Measurements from ENCODE around the gene VAV2. TPM values are rescaled to one million over a fixed set of nuclear protein-coding genes. Genes with fewer than 3 reads are reported as not detected.

Gene VAV2
- total and polyA plus RNA-seq, 5 donors from 2014 or later: 0.24 to 0.67 (median 0.37) TPM; not detected in 1

GRCh38 chr9:133835262-133835901 is 156.7 kb downstream of the VAV2 start:
- no peak overlapping the region for H3K27ac ChIP-seq (ENCODE audit: insufficient read depth, low read length, poor library complexity, severe bottlenecking)
- no peaks in the 10 kb centered on the region for H3K4me1 ChIP-seq (ENCODE audit: control insufficient read depth, insufficient read depth, low read length, poor library complexity, severe bottlenecking)
- no peak overlapping the region for H3K4me3 Mint-ChIP-seq
- H3K36me3 Mint-ChIP-seq: no peaks in the 10 kb centered on the region
- no peaks in the 10 kb centered on the region for H3K9me3 Mint-ChIP-seq
- H3K36me3 ChIP-seq (ENCODE audit: control insufficient read depth, insufficient read depth, low read length): no peaks in the 10 kb centered on the region
- no peak for DNase-seq
- H3K9me3 ChIP-seq (ENCODE audit: control insufficient read depth in 2 of 2, low read length in 2 of 2): no peaks in the 10 kb centered on the region
- no peaks in the 10 kb centered on the region for H3K4me1 Mint-ChIP-seq
- no peak for ATAC-seq (ENCODE audit: low read depth in 2 of 2)
- H3K27me3 Mint-ChIP-seq: no peaks in the 10 kb centered on the region
- H3K27ac Mint-ChIP-seq: peak overlapping the region in 1 of 3 donors; percentile 73
- no peak overlapping the region for H3K4me3 ChIP-seq (ENCODE audit: low read depth, low read length)
- H3K27me3 ChIP-seq (ENCODE audit: control insufficient read depth, insufficient read depth, low read length): no peaks in the 10 kb centered on the region

- Mint-ChIP-seq H3K27me3 (no peaks in the 10 kb centered on the region), H3K36me3 (no peaks in the 10 kb centered on the region), H3K9me3 (no peaks in the 10 kb centered on the region), H3K27ac (no peak overlapping the region), H3K4me3 (no peak overlapping the region), H3K4me1 (no peaks in the 10 kb centered on the region)
- Histone ChIP-seq H3K27ac (ENCODE audit: insufficient read depth, low read length, poor library complexity, severe bottlenecking) (no peak overlapping the region), H3K36me3 (ENCODE audit: control insufficient read depth, insufficient read depth, low read length) (no peaks in the 10 kb centered on the region), H3K4me1 (ENCODE audit: control insufficient read depth, insufficient read depth, low read length, poor library complexity, severe bottlenecking) (no peaks in the 10 kb centered on the region), H3K9me3 (ENCODE audit: control insufficient read depth in 2 of 2, low read length in 2 of 2) (no peaks in the 10 kb centered on the region), H3K4me3 (ENCODE audit: low read depth, low read length) (no peak overlapping the region), H3K27me3 (ENCODE audit: control insufficient read depth, insufficient read depth, low read length) (no peaks in the 10 kb centered on the region)
- ATAC-seq (ENCODE audit: low read depth in 2 of 2) (no peak), DNase-seq (no peak)
Measured at GRCh38 chr9:133834080-133834976, 157.8 kb downstream of the VAV2 start.

DNA sequence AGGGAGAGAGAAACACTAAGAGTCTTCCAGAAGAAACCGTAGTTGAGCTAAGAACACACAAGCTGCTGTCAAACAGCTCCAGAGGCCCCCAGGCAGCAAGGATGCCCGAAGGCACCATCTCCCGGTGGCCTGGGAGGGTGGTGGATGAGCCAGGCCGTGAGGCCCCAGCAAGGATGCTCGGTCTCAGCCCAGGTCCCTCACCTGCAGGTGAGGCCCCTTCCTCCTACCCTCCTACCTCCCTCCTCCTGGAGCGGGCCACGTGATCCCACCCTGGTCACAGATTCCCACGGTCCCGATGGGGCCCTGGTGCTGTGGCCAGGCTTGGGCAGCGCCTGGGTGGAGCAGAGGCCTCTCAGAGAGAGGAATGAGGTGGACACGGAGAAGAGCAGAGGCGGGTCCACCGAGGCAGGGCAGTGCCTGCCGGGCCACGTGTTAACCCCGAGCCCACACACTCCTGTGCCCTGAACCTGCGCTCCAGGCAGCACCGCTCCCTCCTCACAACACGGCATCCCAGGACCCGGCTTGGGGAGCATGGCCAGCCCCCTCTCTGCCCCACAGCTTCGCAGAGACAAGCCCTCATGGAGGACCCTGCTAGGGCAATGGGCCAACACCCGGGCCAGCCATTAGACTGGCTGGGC is 158.6 kb downstream of the VAV2 start:
- no peak overlapping the region for H3K27ac Mint-ChIP-seq
- no peaks in the 10 kb centered on the region for H3K36me3 Mint-ChIP-seq
- H3K4me1 Mint-ChIP-seq: no peaks in the 10 kb centered on the region

DNA sequence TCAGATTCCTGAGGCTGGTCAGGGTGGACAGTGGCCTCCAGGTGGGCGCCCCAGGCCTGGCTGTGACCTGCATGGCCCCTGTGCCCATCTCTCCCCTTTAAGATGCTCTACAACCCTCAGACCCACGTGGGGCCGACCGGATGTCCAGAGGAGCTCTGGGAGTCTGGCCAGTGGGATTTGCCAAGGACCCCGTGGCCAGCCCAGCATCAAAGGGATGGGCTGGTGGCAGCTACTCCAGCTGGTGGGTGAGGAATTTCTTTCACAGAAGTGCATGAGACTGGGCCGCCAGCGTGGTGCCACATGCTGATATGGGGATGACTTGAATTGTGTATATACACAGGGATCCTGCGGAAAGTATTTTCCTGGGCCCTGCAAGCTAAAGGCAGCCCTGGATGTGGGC is 159.2 kb downstream of the VAV2 start:
- Histone ChIP-seq H3K36me3 (ENCODE audit: control insufficient read depth, insufficient read depth, low read length) (no peaks in the 10 kb centered on the region), H3K27ac (ENCODE audit: insufficient read depth, low read length, poor library complexity, severe bottlenecking) (no peak overlapping the region), H3K4me3 (ENCODE audit: low read depth, low read length) (no peak overlapping the region), H3K9me3 (ENCODE audit: control insufficient read depth in 2 of 2, low read length in 2 of 2) (no peaks in the 10 kb centered on the region), H3K27me3 (ENCODE audit: control insufficient read depth, insufficient read depth, low read length) (no peaks in the 10 kb centered on the region), H3K4me1 (ENCODE audit: control insufficient read depth, insufficient read depth, low read length, poor library complexity, severe bottlenecking) (no peaks in the 10 kb centered on the region)
- Mint-ChIP-seq H3K27ac (no peak overlapping the region), H3K4me3 (no peak overlapping the region), H3K9me3 (no peaks in the 10 kb centered on the region), H3K27me3 (no peaks in the 10 kb centered on the region), H3K4me1 (no peaks in the 10 kb centered on the region), H3K36me3 (no peaks in the 10 kb centered on the region)
- DNase-seq (no peak), ATAC-seq (ENCODE audit: low read depth in 2 of 2) (no peak)

More for the DNA sequence above, 158.6 kb downstream of the VAV2 start:
- ATAC-seq (ENCODE audit: low read depth in 2 of 2) (no peak), DNase-seq (no peak)
- Mint-ChIP-seq H3K4me3 (no peak overlapping the region), H3K27me3 (no peaks in the 10 kb centered on the region), H3K9me3 (no peaks in the 10 kb centered on the region)
- no peaks in the 10 kb centered on the region for H3K36me3 ChIP-seq (ENCODE audit: control insufficient read depth, insufficient read depth, low read length)
- H3K4me1 ChIP-seq (ENCODE audit: control insufficient read depth, insufficient read depth, low read length, poor library complexity, severe bottlenecking): no peaks in the 10 kb centered on the region
- no peaks in the 10 kb centered on the region for H3K27me3 ChIP-seq (ENCODE audit: control insufficient read depth, insufficient read depth, low read length)
- H3K27ac ChIP-seq (ENCODE audit: insufficient read depth, low read length, poor library complexity, severe bottlenecking): no peak overlapping the region
- no peak overlapping the region for H3K4me3 ChIP-seq (ENCODE audit: low read depth, low read length)
- no peaks in the 10 kb centered on the region for H3K9me3 ChIP-seq (ENCODE audit: control insufficient read depth in 2 of 2, low read length in 2 of 2)

GRCh38 chr9:133830711-133831110 is 161.4 kb downstream of the VAV2 start:
- Histone ChIP-seq H3K36me3 (ENCODE audit: control insufficient read depth, insufficient read depth, low read length) (no peaks in the 10 kb centered on the region), H3K9me3 (ENCODE audit: control insufficient read depth in 2 of 2, low read length in 2 of 2) (no peaks in the 10 kb centered on the region), H3K4me3 (ENCODE audit: low read depth, low read length) (no peak overlapping the region), H3K27me3 (ENCODE audit: control insufficient read depth, insufficient read depth, low read length) (no peaks in the 10 kb centered on the region), H3K27ac (ENCODE audit: insufficient read depth, low read length, poor library complexity, severe bottlenecking) (no peak overlapping the region), H3K4me1 (ENCODE audit: control insufficient read depth, insufficient read depth, low read length, poor library complexity, severe bottlenecking) (no peaks in the 10 kb centered on the region)
- H3K4me1 Mint-ChIP-seq: no peaks in the 10 kb centered on the region
- DNase-seq (no peak), ATAC-seq (ENCODE audit: low read depth in 2 of 2) (no peak)
- H3K36me3 Mint-ChIP-seq: no peaks in the 10 kb centered on the region
- no peaks in the 10 kb centered on the region for H3K27me3 Mint-ChIP-seq
- no peak overlapping the region for H3K4me3 Mint-ChIP-seq
- no peak overlapping the region for H3K27ac Mint-ChIP-seq
- H3K9me3 Mint-ChIP-seq: no peaks in the 10 kb centered on the region

DNA sequence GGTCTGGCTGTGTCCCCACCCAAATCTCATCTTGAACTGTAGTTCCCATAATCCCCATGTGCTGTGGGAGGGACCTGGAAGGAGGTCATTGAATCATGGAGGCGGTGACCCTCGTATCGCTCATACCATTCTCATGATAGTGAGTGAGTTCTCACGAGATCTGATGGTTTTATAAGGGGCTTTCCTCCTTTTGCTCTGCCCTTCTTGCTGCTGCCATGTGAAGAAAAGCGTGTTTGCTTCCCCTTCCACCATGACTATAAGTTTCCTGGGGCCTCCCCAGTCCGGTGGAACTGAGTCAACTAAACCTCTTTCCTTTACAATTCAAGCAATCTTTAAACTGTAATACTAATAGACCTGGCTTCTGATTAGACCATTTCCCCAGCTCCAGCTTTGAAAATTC is 161.8 kb downstream of the VAV2 start:
- Histone ChIP-seq H3K27me3 (ENCODE audit: control insufficient read depth, insufficient read depth, low read length) (no peaks in the 10 kb centered on the region), H3K9me3 (ENCODE audit: control insufficient read depth in 2 of 2, low read length in 2 of 2) (no peaks in the 10 kb centered on the region), H3K27ac (ENCODE audit: insufficient read depth, low read length, poor library complexity, severe bottlenecking) (no peak overlapping the region), H3K4me3 (ENCODE audit: low read depth, low read length) (no peak overlapping the region), H3K4me1 (ENCODE audit: control insufficient read depth, insufficient read depth, low read length, poor library complexity, severe bottlenecking) (no peaks in the 10 kb centered on the region), H3K36me3 (ENCODE audit: control insufficient read depth, insufficient read depth, low read length) (no peaks in the 10 kb centered on the region)
- DNase-seq (no peak), ATAC-seq (ENCODE audit: low read depth in 2 of 2) (no peak)
- Mint-ChIP-seq H3K27me3 (no peaks in the 10 kb centered on the region), H3K9me3 (no peaks in the 10 kb centered on the region), H3K4me1 (no peaks in the 10 kb centered on the region), H3K27ac (no peak overlapping the region), H3K4me3 (no peak overlapping the region), H3K36me3 (no peaks in the 10 kb centered on the region)

- Histone ChIP-seq H3K9me3 (ENCODE audit: control insufficient read depth in 2 of 2, low read length in 2 of 2) (no peaks in the 10 kb centered on the region), H3K27ac (ENCODE audit: insufficient read depth, low read length, poor library complexity, severe bottlenecking) (no peak overlapping the region), H3K4me3 (ENCODE audit: low read depth, low read length) (no peak overlapping the region), H3K4me1 (ENCODE audit: control insufficient read depth, insufficient read depth, low read length, poor library complexity, severe bottlenecking) (no peaks in the 10 kb centered on the region), H3K27me3 (ENCODE audit: control insufficient read depth, insufficient read depth, low read length) (no peaks in the 10 kb centered on the region), H3K36me3 (ENCODE audit: control insufficient read depth, insufficient read depth, low read length) (no peaks in the 10 kb centered on the region)
- Mint-ChIP-seq H3K36me3 (no peaks in the 10 kb centered on the region), H3K4me1 (no peaks in the 10 kb centered on the region), H3K4me3 (no peak overlapping the region), H3K9me3 (no peaks in the 10 kb centered on the region), H3K27me3 (no peaks in the 10 kb centered on the region), H3K27ac (no peak overlapping the region)
- ATAC-seq (ENCODE audit: low read depth in 2 of 2) (no peak), DNase-seq (no peak)
Measured at GRCh38 chr9:133828338-133828997, 163.7 kb downstream of the VAV2 start.

All from CD4-positive, CD25-positive, alpha-beta regulatory T cell (primary cell).